PC-9 (cell line): Measurements from ENCODE around the gene FBXO33.

Experiments
- CTCF ChIP-seq: fragments of 200-600 bp; sonication (generic); conservative IDR thresholded peaks from 2 replicates; pipeline ENCODE4 v1.6.1; 2017; ENCODE audit warnings: mixed run types, antibody characterized with exemption, mild to moderate bottlenecking, moderate library complexity
- EZH2 ChIP-seq: fragments of 200-600 bp; sonication (generic); IDR thresholded peaks from 2 replicates; pipeline ENCODE4 v1.8.0; 2017; ENCODE audit warnings: antibody characterized with exemption, low read depth

GRCh38 chr14:39369029-39369428, 63.2 kb downstream of the FBXO33 start:
- no peak for TF ChIP-seq CTCF
- TF ChIP-seq EZH2, result no peak
